H1 (cell line): Measurements from ENCODE around the gene FAM149A. TPM values are rescaled to one million over a fixed set of nuclear protein-coding genes. Genes with fewer than 3 reads are reported as not detected.

ENCODE experiments used
- CTCF ChIA-PET: fragments of 300-600 bp; sonication (Branson Sonifier 250); formaldehyde crosslinking; loops from one replicate; lab custom pipeline; 2021; ENCODE audit not compliant: partially characterized antibody; lab: Charles Lee
- POLR2A ChIA-PET: fragments of 300-600 bp; sonication (Branson Sonifier 250); formaldehyde crosslinking; loops from one replicate; lab custom pipeline; 2021; ENCODE audit warnings: inconsistent platforms; ENCODE audit not compliant: partially characterized antibody; lab: Charles Lee
- DNase-seq, 2 experiments: peaks; one replicate each; pipeline versions ENCODE4 v3.0.0 to v3.0.0-alpha.2; 2010 to 2022; ENCODE audit warnings: low spot score in 2 of 2, low read depth in 1 of 2, mixed read lengths in 1 of 2
- FAIRE-seq: peaks from 2 replicates; lab custom pipeline; 2011; peaks lifted over from hg19 to GRCh38; lab: Jason Lieb, UNC
- H2AFZ ChIP-seq: 2 replicates; pipeline ENCODE4 v1.8.1; 2012; ENCODE audit warnings: low read length, inconsistent platforms
- H2AK5ac ChIP-seq: 2 replicates; pipeline ENCODE4 v1.6.1; 2013; ENCODE audit warnings: low read depth, low read length
- H2BK120ac ChIP-seq: replicated peaks from 2 replicates; pipeline ENCODE3; 2013; ENCODE audit warnings: low read depth, low read length, inconsistent platforms
- H2BK12ac ChIP-seq: 2 replicates; pipeline ENCODE4 v1.6.1; 2013; ENCODE audit warnings: low read depth, low read length
- H2BK15ac ChIP-seq: 2 replicates; pipeline ENCODE4 v1.6.1; 2013; ENCODE audit warnings: low read length
- H2BK20ac ChIP-seq: 2 replicates; pipeline ENCODE4 v1.6.1; 2013; ENCODE audit warnings: low read length
- H2BK5ac ChIP-seq: 2 replicates; pipeline ENCODE4 v1.6.1; 2013; ENCODE audit warnings: low read depth, low read length
- H3K14ac ChIP-seq: 2 replicates; pipeline ENCODE4 v1.6.1; 2013; ENCODE audit warnings: inconsistent platforms; ENCODE audit not compliant: insufficient read length
- H3K18ac ChIP-seq: 2 replicates; pipeline ENCODE4 v1.6.1; 2013; ENCODE audit warnings: low read length; ENCODE audit errors: extremely low read depth
- H3K23ac ChIP-seq: 2 replicates; pipeline ENCODE4 v1.6.1; 2013; ENCODE audit warnings: inconsistent platforms; ENCODE audit not compliant: insufficient read length
- H3K23me2 ChIP-seq: 2 replicates; pipeline ENCODE4 v1.6.1; 2013; ENCODE audit warnings: low read depth, low read length
- H3K27ac ChIP-seq: 2 replicates; pipeline ENCODE4 v1.6.1; 2011; ENCODE audit warnings: low read depth, low read length, inconsistent platforms
- H3K27me3 ChIP-seq, 4 experiments: replicated peaks in 1 of 4; 1 replicate in 1 of 4; 2 replicates in 3 of 4; pipeline versions ENCODE4 v1.6.1 to v1.8.1; 2011 to 2013; ENCODE audit warnings: low read length in 3 of 4, mild to moderate bottlenecking in 3 of 4, inconsistent platforms in 2 of 4, mixed read lengths in 2 of 4, moderate library complexity in 1 of 4; ENCODE audit not compliant: control insufficient read depth in 3 of 4, insufficient read depth in 3 of 4; ENCODE audit errors: extremely low read depth in 1 of 4
- H3K36me3 ChIP-seq, 4 experiments: 2 replicates each; pipeline versions ENCODE4 v1.6.1 to v1.8.1; 2011 to 2013; ENCODE audit warnings: mild to moderate bottlenecking in 4 of 4, low read length in 3 of 4, moderate library complexity in 2 of 4, control low read depth in 1 of 4, inconsistent platforms in 1 of 4; ENCODE audit not compliant: insufficient read depth in 4 of 4, control insufficient read depth in 2 of 4
- H3K4ac ChIP-seq: replicated peaks from 2 replicates; pipeline ENCODE3; 2013; ENCODE audit warnings: low read length, low read depth, mixed read lengths, inconsistent platforms; ENCODE audit not compliant: insufficient read length
- H3K4me1 ChIP-seq, 4 experiments: replicated peaks in 1 of 4; 1 replicate in 1 of 4; 2 replicates in 3 of 4; pipeline versions ENCODE4 v1.6.1 to v1.8.1; 2011 to 2013; ENCODE audit warnings: low read length in 3 of 4, inconsistent platforms in 2 of 4, mixed read lengths in 1 of 4; ENCODE audit not compliant: insufficient read depth in 4 of 4, control insufficient read depth in 3 of 4
- H3K4me2 ChIP-seq, 2 experiments: 2 replicates each; pipeline versions ENCODE4 v1.6.1 to v1.8.1; 2011 to 2013; ENCODE audit warnings: low read depth in 2 of 2, low read length in 2 of 2, control low read depth in 1 of 2, inconsistent platforms in 1 of 2, mild to moderate bottlenecking in 1 of 2; ENCODE audit not compliant: insufficient read depth in 1 of 2
- H3K4me3 ChIP-seq, 4 experiments: fragments of 200-600, 300-600 bp in 1 of 4; sonication (generic), shearing (Covaris generic), sonication (Bioruptor Twin) in 1 of 4; 2 replicates each; pipeline versions ENCODE4 v1.5.1 to v1.8.1; 2011 to 2016; ENCODE audit warnings: low read length in 4 of 4, low read depth in 3 of 4, control low read depth in 2 of 4, inconsistent platforms in 2 of 4, mild to moderate bottlenecking in 2 of 4, mixed read lengths in 1 of 4, moderate library complexity in 1 of 4; ENCODE audit not compliant: insufficient read depth in 2 of 4; ENCODE audit errors: extremely low read depth in 1 of 4
- H3K56ac ChIP-seq: replicated peaks from 2 replicates; pipeline ENCODE3; 2013; ENCODE audit warnings: low read depth, mild to moderate bottlenecking, mixed read lengths, low read length, inconsistent platforms; ENCODE audit not compliant: insufficient read length
- H3K79me1 ChIP-seq: 2 replicates; pipeline ENCODE4 v1.6.1; 2013; ENCODE audit warnings: low read depth, low read length, control low read depth
- H3K79me2 ChIP-seq, 2 experiments: 2 replicates each; pipeline versions ENCODE4 v1.6.1 to v1.8.1; 2012 to 2013; ENCODE audit warnings: low read length in 2 of 2, mild to moderate bottlenecking in 2 of 2, inconsistent platforms in 1 of 2; ENCODE audit not compliant: insufficient read depth in 2 of 2, control insufficient read depth in 1 of 2
- H3K9ac ChIP-seq, 4 experiments: replicated peaks in 1 of 4; 1 replicate in 1 of 4; 2 replicates in 3 of 4; pipeline versions ENCODE4 v1.6.1 to v1.8.1; 2011 to 2013; ENCODE audit warnings: low read depth in 3 of 4, low read length in 3 of 4, control low read depth in 2 of 4, mild to moderate bottlenecking in 2 of 4, moderate library complexity in 2 of 4, inconsistent platforms in 1 of 4; ENCODE audit errors: extremely low read depth in 1 of 4
- H3K9me3 ChIP-seq, 2 experiments: 2 replicates each; pipeline versions ENCODE4 v1.6.1 to v1.8.1; 2012 to 2013; ENCODE audit warnings: mild to moderate bottlenecking in 2 of 2, moderate library complexity in 2 of 2, control low read depth in 1 of 2, inconsistent platforms in 1 of 2, low read depth in 1 of 2, low read length in 1 of 2, mixed read lengths in 1 of 2; ENCODE audit not compliant: insufficient read depth in 2 of 2
- H4K20me1 ChIP-seq, 2 experiments: replicated peaks in 1 of 2; 2 replicates each; pipeline versions ENCODE3 to v1.8.1; 2011 to 2013; ENCODE audit warnings: inconsistent platforms in 2 of 2, low read length in 2 of 2, mild to moderate bottlenecking in 1 of 2; ENCODE audit not compliant: insufficient read depth in 2 of 2, control insufficient read depth in 1 of 2
- H4K5ac ChIP-seq: 2 replicates; pipeline ENCODE4 v1.6.1; 2013; ENCODE audit warnings: low read length, low read depth, mixed read lengths, inconsistent platforms; ENCODE audit not compliant: insufficient read length
- H4K8ac ChIP-seq: 2 replicates; pipeline ENCODE4 v1.8.0; 2013; ENCODE audit warnings: mild to moderate bottlenecking, moderate library complexity, low read length, inconsistent platforms; ENCODE audit not compliant: insufficient read depth; ENCODE audit errors: extremely low read depth
- H4K91ac ChIP-seq: replicated peaks from 2 replicates; pipeline ENCODE3; 2013; ENCODE audit warnings: low read length, mixed read lengths, inconsistent platforms; ENCODE audit not compliant: insufficient read length
- ASH2L ChIP-seq: fragments of 200-600, 300-600 bp; sonication (generic); IDR thresholded peaks from one replicate; pipeline ENCODE4 v1.7.1; 2017; ENCODE audit warnings: low read length
- CBX5 ChIP-seq: fragments of 300-800, 300-1000 bp; sonication (generic); IDR thresholded peaks from 2 replicates; pipeline ENCODE4 v1.7.1; 2016; ENCODE audit warnings: antibody characterized with exemption, low read length, low read depth
- GTF2F1 ChIP-seq: IDR thresholded peaks from 2 replicates; pipeline ENCODE4 v1.6.1; 2012; ENCODE audit warnings: low read depth, low read length, improper control_type of control experiment, borderline replicate concordance
- HDAC2 ChIP-seq, 2 experiments: fragments of 300-600 bp in 1 of 2; sonication (generic) in 1 of 2; IDR thresholded peaks; 2 replicates each; pipeline ENCODE4 v1.6.1; 2011 to 2012; ENCODE audit warnings: low read depth in 2 of 2, low read length in 2 of 2, mild to moderate bottlenecking in 2 of 2, moderate library complexity in 2 of 2, borderline replicate concordance in 1 of 2, inconsistent platforms in 1 of 2
- JUND ChIP-seq: IDR thresholded peaks from 2 replicates; pipeline ENCODE4 v1.6.1; 2011; ENCODE audit warnings: mild to moderate bottlenecking, improper control_type of control experiment, low read length
- WGBS, 2 experiments: shearing (Covaris generic) in 1 of 2; methylation state at CpG; one replicate each; pipeline versions ENCODE4 v1.1.6 to v1.1.7; 2013 to 2015; ENCODE audit warnings: low lambda C conversion rate in 2 of 2, mixed read lengths in 2 of 2, inconsistent platforms in 1 of 2, low coverage in 1 of 2, missing lambda C conversion rate in 1 of 2; ENCODE audit not compliant: insufficient replicate concordance in 2 of 2, insufficient coverage in 1 of 2, insufficient read length in 1 of 2; ENCODE audit errors: extremely low coverage in 1 of 2, missing lambda C conversion rate in 1 of 2; 5-methylcytosine and 5-hydroxymethylcytosine counted together
- polyA plus RNA-seq, 7 experiments: library from polyadenylated mRNA; depleted of rRNA in 3 of 7; stranded (reverse) in 5 of 7; unstranded in 2 of 7; fragments of >200 nt in 5 of 7; fragments of 200-250 nt in 2 of 7; gene quantifications; 1 replicate in 5 of 7; 2 replicates in 1 of 7; 4 replicates in 1 of 7; pipeline versions ENCODE4 v1.2.1 to v1.2.3, GENCODE V29; 2011 to 2013; ENCODE audit warnings: missing spikeins in 2 of 7, mixed read lengths in 2 of 7
- total RNA-seq: library from RNA; stranded (reverse); fragmentation: NEBNext Ultra II Directional; extraction: Animal tissue kit (Norgen Biotek cat#: 25700); gene quantifications from 2 replicates; pipeline ENCODE4 v1.2.1, GENCODE V29; 2021

FAM149A gene
- total and polyA plus RNA-seq, 2 of the 8 experiments (the other 6 are each of a cell fraction or from before 2014, with no cell fraction given), result 6.1 to 8.5 TPM

GRCh38 chr4:186189656-186190055 is 85.2 kb downstream of the FAM149A start:
- Histone ChIP-seq H3K4me3 (peak overlapping the region in 1 of 4 experiments; percentile 87; a peak in 3 of 8 replicates), H2BK5ac (no peak overlapping the region), H3K79me2 (no peaks in the 10 kb centered on the region), H3K14ac (no peak overlapping the region), H2AFZ (no peak overlapping the region), H4K8ac (no peak overlapping the region), H3K4ac (no peak overlapping the region), H3K9ac (no peak overlapping the region), H3K4me2 (peak overlapping the region; percentile 83 to 89; a peak in 3 of 4 replicates), H2BK12ac (no peak overlapping the region; the same call in 1 of the 2 replicates), H3K79me1 (no peaks in the 10 kb centered on the region), H4K91ac (no peak overlapping the region), H3K23me2 (peaks cover 5% of the 10 kb centered on the region; the same call in 1 of the 2 replicates), H2BK15ac (no peak overlapping the region), H3K23ac (no peak overlapping the region), H3K9me3 (no peaks in the 10 kb centered on the region), H4K20me1 (no peaks in the 10 kb centered on the region), H3K4me1 (peaks cover 6 to 14% (median 8%) of the 10 kb centered on the region in 4 experiments; a peak in 5 of 7 replicates), H3K56ac (no peak overlapping the region), H2BK20ac (no peak overlapping the region), H4K5ac (no peak overlapping the region), H3K27me3 (no peaks in the 10 kb centered on the region), H2AK5ac (no peak overlapping the region), H3K18ac (no peak overlapping the region), H2BK120ac (no peak overlapping the region), H3K27ac (no peak overlapping the region), H3K36me3 (no peaks in the 10 kb centered on the region)
- WGBS, 2 experiments, result 72% methylated on average over 4 of the region's 4 CpGs; no CpG with 5 or more reads in 1 of the 2 experiments
- DNase-seq, result no peak
- FAIRE-seq, result no peak
- CTCF ChIA-PET, result interaction anchor here (1.0 to 3.2 kb wide), 4 partner anchors 12 to 152 kb away, joined by 3 to 8 read pairs (median 4); no protein-coding TSS in a partner anchor
- POLR2A ChIA-PET, result interaction anchor here (1.2 to 1.4 kb wide), 2 partner anchors 20 to 69 kb away, joined by 3 read pairs; no protein-coding TSS in a partner anchor
- TF ChIP-seq CBX5 (no peak), GTF2F1 (no peak), ASH2L (no peak), JUND (no peak), HDAC2 (IDR thresholded peaks at IDR 0.05; ENCODE audit: borderline replicate concordance in 1 of 2, low read depth in 2 of 2, low read length in 2 of 2) (no peak)
